Stimulated activated CD4-positive, alpha-beta T cell treated with anti-CD3 and anti-CD28 coated beads, TNF-alpha, amount 100 ng/mL, for 24 hours (primary cell): ENCODE measurements around the gene SLC35A1.

Source experiments
- DNase-seq, 3 experiments: peaks; one replicate each; pipeline ENCODE4 v3.0.0-alpha.2; 2020; ENCODE audit warnings: low read depth in 3 of 3

Gene SLC35A1

DNA sequence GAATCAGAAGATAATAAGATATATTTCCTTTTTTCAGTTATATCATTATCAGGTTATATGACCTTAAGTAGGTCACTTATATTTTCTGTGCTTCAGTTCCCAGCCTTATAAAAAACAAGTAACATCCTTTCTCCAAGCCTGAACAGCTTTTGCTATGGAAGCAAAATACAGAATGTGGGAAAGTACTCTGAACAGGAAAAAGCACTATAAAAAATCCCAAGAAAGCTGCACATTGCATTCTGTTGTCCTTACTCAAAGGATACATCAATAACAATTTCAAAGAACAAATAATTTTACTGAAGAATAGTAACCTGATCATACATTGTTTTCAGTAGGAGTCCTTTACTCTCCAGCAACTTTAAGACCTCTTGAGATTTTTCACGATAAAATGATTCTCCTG, 56.4 kb downstream of the SLC35A1 start:
- DNase-seq: no peak

DNA sequence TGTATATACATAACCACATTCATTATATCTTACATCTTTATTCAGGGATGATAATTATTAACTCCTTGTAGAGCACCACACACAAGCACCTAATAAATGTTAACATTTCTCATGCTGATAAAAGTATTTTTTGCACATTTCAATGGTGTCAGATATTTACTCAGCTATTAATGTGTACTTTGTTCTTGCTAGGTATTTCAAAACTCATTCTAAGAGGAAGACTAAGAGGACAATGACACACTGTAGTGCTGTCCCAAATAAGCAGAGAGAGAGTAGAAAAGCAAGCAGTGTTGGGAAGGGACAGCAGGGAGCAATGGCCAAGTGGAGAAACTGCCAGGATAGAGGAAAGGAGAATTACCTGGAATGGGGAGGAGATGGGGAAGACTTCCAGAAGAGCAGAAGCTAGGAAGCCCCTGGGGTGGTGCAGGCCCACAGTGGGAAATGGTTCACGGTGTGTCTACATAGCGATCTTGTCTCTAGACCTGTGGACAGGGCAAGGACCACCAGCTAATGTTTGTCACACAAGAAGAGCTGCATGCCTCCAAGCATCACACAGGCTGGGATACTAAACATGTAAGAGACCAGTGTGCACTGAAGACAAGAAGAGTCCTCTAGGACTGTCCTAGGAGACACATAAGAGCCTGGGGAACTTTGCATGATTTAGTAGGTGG, 61.7 kb downstream of the SLC35A1 start:
- DNase-seq: no peak

GRCh38 chr6:87538510-87539260, 65.9 kb downstream of the SLC35A1 start:
- DNase-seq: no peak

GRCh38 chr6:87539554-87539953, 66.8 kb downstream of the SLC35A1 start:
- DNase-seq: no peak

- no peak for DNase-seq
These were observed 67.8 kb downstream of the SLC35A1 start for GRCh38 chr6:87540539-87540938.

- no peak for DNase-seq
These were observed 68.3 kb downstream of the SLC35A1 start for GRCh38 chr6:87541041-87541440.

- DNase-seq: no peak
These were observed 69.0 kb downstream of the SLC35A1 start for GRCh38 chr6:87541744-87542143.

- no peak for DNase-seq
These were observed 71.1 kb downstream of the SLC35A1 start for GRCh38 chr6:87543696-87544473.

GRCh38 chr6:87544474-87544735, 71.6 kb downstream of the SLC35A1 start:
- DNase-seq: no peak

- DNase-seq: no peak
These were observed 79.0 kb downstream of the SLC35A1 start for GRCh38 chr6:87551799-87552198.

DNA sequence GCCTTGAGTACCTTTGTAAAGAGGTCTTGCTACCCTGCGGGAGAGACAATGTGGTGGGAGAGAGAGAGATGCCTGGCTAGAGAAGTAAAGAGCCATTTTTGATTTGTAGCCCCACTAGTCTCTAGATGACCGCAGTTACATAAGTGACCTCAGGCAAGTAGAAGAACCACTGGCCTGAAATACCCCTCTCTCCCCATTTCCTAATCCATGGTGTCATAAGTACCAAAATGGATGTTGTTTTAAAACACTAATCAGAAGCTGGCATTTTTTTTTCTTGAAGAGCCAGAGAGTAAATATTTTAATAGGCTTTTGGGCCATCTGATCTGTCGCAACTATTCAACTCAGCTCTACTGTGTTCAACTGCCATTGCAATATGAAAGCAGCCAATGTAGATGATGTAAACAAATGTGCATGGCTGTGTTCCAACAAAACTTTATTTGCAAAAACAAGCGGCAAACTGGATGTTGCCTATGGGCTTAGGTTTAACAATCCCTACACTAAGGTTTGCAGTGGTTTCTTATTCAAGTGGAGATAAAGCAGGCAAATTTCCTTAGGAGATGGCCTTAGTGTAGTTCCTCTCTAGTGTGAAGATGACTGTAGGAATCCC, 80.5 kb downstream of the SLC35A1 start:
- no peak for DNase-seq

DNA sequence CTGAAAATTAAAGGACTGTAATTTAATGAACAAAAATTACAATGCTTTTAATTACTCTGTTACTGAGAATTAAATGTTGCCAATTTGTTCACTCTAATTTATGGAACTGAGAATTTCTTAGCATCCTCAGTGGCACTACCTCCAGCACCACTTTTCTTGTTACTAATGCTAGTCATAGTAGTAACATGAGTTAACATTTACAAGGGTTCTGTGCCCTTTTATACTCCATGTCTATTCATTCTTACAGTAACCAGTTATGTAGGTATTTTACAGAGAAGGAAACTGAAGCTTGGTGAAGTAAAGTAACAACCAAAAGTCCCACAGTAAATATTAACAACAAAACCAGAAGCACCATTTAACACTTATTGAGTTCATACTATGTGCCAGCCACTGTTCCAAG, 82.7 kb downstream of the SLC35A1 start:
- DNase-seq: no peak

GRCh38 chr6:87558446-87558845, 85.7 kb downstream of the SLC35A1 start:
- DNase-seq: no peak

DNA sequence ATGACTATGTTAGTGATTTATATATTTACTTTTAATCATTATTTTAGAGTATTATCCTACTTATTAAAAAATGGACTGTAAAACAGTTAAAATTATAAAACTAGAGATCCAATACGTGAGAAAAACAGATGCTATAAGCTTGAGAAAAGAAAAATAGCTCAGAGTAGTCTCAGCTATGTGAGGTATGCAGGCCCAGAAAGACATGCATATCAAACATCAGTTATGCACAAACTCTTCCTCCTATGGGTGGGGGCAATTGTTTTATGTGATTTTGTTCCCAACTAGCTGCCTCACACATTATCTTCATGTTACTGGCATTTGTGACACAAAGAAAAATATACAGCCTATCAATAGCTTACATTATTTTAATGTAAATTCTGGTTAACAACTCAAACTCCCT, 88.2 kb downstream of the SLC35A1 start:
- DNase-seq: no peak
